ENCODE data around the gene TMCC1.
A peak's percentile ranks its signal among the peaks of the same experiment; 100 is the strongest.
"Not testable (repeated sequence)": the region's sequence is repeated elsewhere in the genome, so short reads cannot be mapped to it uniquely, and the experiment has no call there.

TMCC1 gene

GRCh38 chr3:129859272-129859671 is 34.2 kb downstream of the TMCC1 start:
- WGBS (ENCODE audit: insufficient coverage), result 94% methylated on average over 2 of the region's 4 CpGs
- Histone ChIP-seq H3K4me3 (ENCODE audit: control insufficient read depth in 1 of 7, extremely low read depth in 1 of 7, insufficient read depth in 4 of 7, low read depth in 2 of 7, low read length in 6 of 7) (no peak overlapping the region), H3K27ac (ENCODE audit: insufficient read depth in 1 of 2, low read depth in 1 of 2, low read length in 2 of 2, poor library complexity in 1 of 2, severe bottlenecking in 2 of 2) (no peak overlapping the region), H3K36me3 (ENCODE audit: control insufficient read depth in 4 of 4, insufficient read depth in 4 of 4, low read length in 3 of 4) (peaks cover 0 to 6% (median 2%) of the 10 kb centered on the region in 4 experiments), H3K9me3 (ENCODE audit: control extremely low read depth in 1 of 5, control insufficient read depth in 4 of 5, insufficient read depth in 2 of 5, low read depth in 1 of 5, low read length in 4 of 5) (no peaks in the 10 kb centered on the region), H3K4me1 (ENCODE audit: control extremely low read depth in 1 of 4, control insufficient read depth in 4 of 4, insufficient read depth in 4 of 4, low read length in 3 of 4) (peaks cover 0 to 5% (median 2%) of the 10 kb centered on the region in 4 experiments), H3K27me3 (replicated peaks in 2 of 5; ENCODE audit: control insufficient read depth in 4 of 5, insufficient read depth in 5 of 5, low read length in 4 of 5) (no peaks in the 10 kb centered on the region)
- CTCF ChIA-PET, result interaction anchor here (1.3 kb wide), 1 partner anchor 52 kb away, joined by 3 read pairs; no protein-coding TSS in a partner anchor
- no peak for DNase-seq
- POLR2A ChIA-PET, result interaction anchor here (0.6 kb wide), 1 partner anchor 186 kb away, joined by 3 read pairs; no protein-coding TSS in a partner anchor

GRCh38 chr3:129857899-129858298 is 35.6 kb downstream of the TMCC1 start:
- DNase-seq, result no peak
- H3K4me3 ChIP-seq (ENCODE audit: control insufficient read depth in 1 of 7, extremely low read depth in 1 of 7, insufficient read depth in 4 of 7, low read depth in 2 of 7, low read length in 6 of 7), result no peak overlapping the region
- CTCF ChIA-PET, result interaction anchor here (0.7 to 1.3 kb wide), 2 partner anchors 54 to 110 kb away, joined by 3 read pairs; no protein-coding TSS in a partner anchor
- POLR2A ChIA-PET, result no interaction called here
- peaks cover 0 to 5% (median 2%) of the 10 kb centered on the region in 4 experiments for H3K4me1 ChIP-seq (ENCODE audit: control extremely low read depth in 1 of 4, control insufficient read depth in 4 of 4, insufficient read depth in 4 of 4, low read length in 3 of 4)
- H3K27me3 ChIP-seq (replicated peaks in 2 of 5; ENCODE audit: control insufficient read depth in 4 of 5, insufficient read depth in 5 of 5, low read length in 4 of 5), result no peaks in the 10 kb centered on the region
- peaks cover 3 to 6% (median 4%) of the 10 kb centered on the region in 4 experiments for H3K36me3 ChIP-seq (ENCODE audit: control insufficient read depth in 4 of 4, insufficient read depth in 4 of 4, low read length in 3 of 4)
- WGBS (ENCODE audit: insufficient coverage), result 100% methylated on average over 1 of the region's 1 CpG
- no peaks in the 10 kb centered on the region for H3K9me3 ChIP-seq (ENCODE audit: control extremely low read depth in 1 of 5, control insufficient read depth in 4 of 5, insufficient read depth in 2 of 5, low read depth in 1 of 5, low read length in 4 of 5)
- no peak overlapping the region for H3K27ac ChIP-seq (ENCODE audit: insufficient read depth in 1 of 2, low read depth in 1 of 2, low read length in 2 of 2, poor library complexity in 1 of 2, severe bottlenecking in 2 of 2)

- DNase-seq; H3K9me3 ChIP-seq (ENCODE audit: control extremely low read depth in 1 of 5, control insufficient read depth in 4 of 5, insufficient read depth in 2 of 5, low read depth in 1 of 5, low read length in 4 of 5); H3K4me3 ChIP-seq (ENCODE audit: control insufficient read depth in 1 of 7, extremely low read depth in 1 of 7, insufficient read depth in 4 of 7, low read depth in 2 of 7, low read length in 6 of 7); H3K27ac ChIP-seq (ENCODE audit: insufficient read depth in 1 of 2, low read depth in 1 of 2, low read length in 2 of 2, poor library complexity in 1 of 2, severe bottlenecking in 2 of 2); H3K27me3 ChIP-seq (replicated peaks in 2 of 5; ENCODE audit: control insufficient read depth in 4 of 5, insufficient read depth in 5 of 5, low read length in 4 of 5); H3K4me1 ChIP-seq (ENCODE audit: control extremely low read depth in 1 of 4, control insufficient read depth in 4 of 4, insufficient read depth in 4 of 4, low read length in 3 of 4); POLR2A ChIA-PET; H3K36me3 ChIP-seq (ENCODE audit: control insufficient read depth in 4 of 4, insufficient read depth in 4 of 4, low read length in 3 of 4): not testable (repeated sequence)
- WGBS (ENCODE audit: insufficient coverage), result 90% methylated on average over 2 of the region's 5 CpGs
- CTCF ChIA-PET, result interaction anchor here (1.4 to 1.5 kb wide), 2 partner anchors 9 to 35 kb away, joined by 4 to 5 read pairs; no protein-coding TSS in a partner anchor
Observed at GRCh38 chr3:129856790-129857189, 36.7 kb downstream of the TMCC1 start.

- WGBS (ENCODE audit: insufficient coverage), result 96% methylated on average over 3 of the region's 5 CpGs
- Histone ChIP-seq H3K4me1 (ENCODE audit: control extremely low read depth in 1 of 4, control insufficient read depth in 4 of 4, insufficient read depth in 4 of 4, low read length in 3 of 4) (peaks cover 0 to 5% (median 2%) of the 10 kb centered on the region in 4 experiments), H3K9me3 (ENCODE audit: control extremely low read depth in 1 of 5, control insufficient read depth in 4 of 5, insufficient read depth in 2 of 5, low read depth in 1 of 5, low read length in 4 of 5) (peaks cover 0 to 3% (median 0%) of the 10 kb centered on the region in 5 experiments), H3K4me3 (ENCODE audit: control insufficient read depth in 1 of 7, extremely low read depth in 1 of 7, insufficient read depth in 4 of 7, low read depth in 2 of 7, low read length in 6 of 7) (no peak overlapping the region), H3K27me3 (replicated peaks in 2 of 5; ENCODE audit: control insufficient read depth in 4 of 5, insufficient read depth in 5 of 5, low read length in 4 of 5) (no peaks in the 10 kb centered on the region), H3K36me3 (ENCODE audit: control insufficient read depth in 4 of 4, insufficient read depth in 4 of 4, low read length in 3 of 4) (peaks cover 4 to 14% (median 9%) of the 10 kb centered on the region in 4 experiments), H3K27ac (ENCODE audit: insufficient read depth in 1 of 2, low read depth in 1 of 2, low read length in 2 of 2, poor library complexity in 1 of 2, severe bottlenecking in 2 of 2) (no peak overlapping the region)
- POLR2A ChIA-PET, result no interaction called here
- CTCF ChIA-PET, result interaction anchor here (1.4 to 1.8 kb wide), 3 partner anchors 10 to 36 kb away, joined by 4 to 5 read pairs (median 4); no protein-coding TSS in a partner anchor
- peak; percentile 16 to 64 (median 58) for DNase-seq
Observed at GRCh38 chr3:129855832-129856419, 37.6 kb downstream of the TMCC1 start.

GRCh38 chr3:129855170-129855831 is 38.2 kb downstream of the TMCC1 start:
- ChIA-PET POLR2A (no interaction called here), CTCF (interaction anchor here (0.7 to 1.8 kb wide), 4 partner anchors 10 to 36 kb away, joined by 3 to 5 read pairs (median 4); no protein-coding TSS in a partner anchor)
- H3K4me3 ChIP-seq (ENCODE audit: control insufficient read depth in 1 of 7, extremely low read depth in 1 of 7, insufficient read depth in 4 of 7, low read depth in 2 of 7, low read length in 6 of 7), result no peak overlapping the region
- peaks cover 0 to 3% (median 0%) of the 10 kb centered on the region in 5 experiments for H3K9me3 ChIP-seq (ENCODE audit: control extremely low read depth in 1 of 5, control insufficient read depth in 4 of 5, insufficient read depth in 2 of 5, low read depth in 1 of 5, low read length in 4 of 5)
- H3K36me3 ChIP-seq (ENCODE audit: control insufficient read depth in 4 of 4, insufficient read depth in 4 of 4, low read length in 3 of 4), result peaks cover 4 to 16% (median 8%) of the 10 kb centered on the region in 4 experiments
- WGBS (ENCODE audit: insufficient coverage), result 100% methylated on average over 1 of the region's 2 CpGs
- no peak overlapping the region for H3K27ac ChIP-seq (ENCODE audit: insufficient read depth in 1 of 2, low read depth in 1 of 2, low read length in 2 of 2, poor library complexity in 1 of 2, severe bottlenecking in 2 of 2)
- DNase-seq, result no peak
- H3K27me3 ChIP-seq (replicated peaks in 2 of 5; ENCODE audit: control insufficient read depth in 4 of 5, insufficient read depth in 5 of 5, low read length in 4 of 5), result no peaks in the 10 kb centered on the region
- peaks cover 0 to 5% (median 2%) of the 10 kb centered on the region in 4 experiments for H3K4me1 ChIP-seq (ENCODE audit: control extremely low read depth in 1 of 4, control insufficient read depth in 4 of 4, insufficient read depth in 4 of 4, low read length in 3 of 4)

GRCh38 chr3:129854460-129854859 is 39.1 kb downstream of the TMCC1 start:
- H3K4me3 ChIP-seq (ENCODE audit: control insufficient read depth in 1 of 7, extremely low read depth in 1 of 7, insufficient read depth in 4 of 7, low read depth in 2 of 7, low read length in 6 of 7), result no peak overlapping the region
- no peaks in the 10 kb centered on the region for H3K27me3 ChIP-seq (replicated peaks in 2 of 5; ENCODE audit: control insufficient read depth in 4 of 5, insufficient read depth in 5 of 5, low read length in 4 of 5)
- peaks cover 4 to 17% (median 8%) of the 10 kb centered on the region in 4 experiments for H3K36me3 ChIP-seq (ENCODE audit: control insufficient read depth in 4 of 4, insufficient read depth in 4 of 4, low read length in 3 of 4)
- peaks cover 0 to 5% (median 0%) of the 10 kb centered on the region in 5 experiments for H3K9me3 ChIP-seq (ENCODE audit: control extremely low read depth in 1 of 5, control insufficient read depth in 4 of 5, insufficient read depth in 2 of 5, low read depth in 1 of 5, low read length in 4 of 5)
- H3K27ac ChIP-seq (ENCODE audit: insufficient read depth in 1 of 2, low read depth in 1 of 2, low read length in 2 of 2, poor library complexity in 1 of 2, severe bottlenecking in 2 of 2), result no peak overlapping the region
- peaks cover 0 to 5% (median 2%) of the 10 kb centered on the region in 4 experiments for H3K4me1 ChIP-seq (ENCODE audit: control extremely low read depth in 1 of 4, control insufficient read depth in 4 of 4, insufficient read depth in 4 of 4, low read length in 3 of 4)
- DNase-seq, result no peak
- POLR2A ChIA-PET, result no interaction called here
- CTCF ChIA-PET, result interaction anchor here (1.8 kb wide), 1 partner anchor 17 kb away, joined by 4 read pairs; no protein-coding TSS in a partner anchor
- 91% methylated on average over 1 of the region's 1 CpG for WGBS (ENCODE audit: insufficient coverage)

- ChIA-PET POLR2A (interaction anchor here (0.5 kb wide), 1 partner anchor 138 kb away, joined by 4 read pairs; no protein-coding TSS in a partner anchor), CTCF (no interaction called here)
- Histone ChIP-seq H3K9me3 (ENCODE audit: control extremely low read depth in 1 of 5, control insufficient read depth in 4 of 5, insufficient read depth in 2 of 5, low read depth in 1 of 5, low read length in 4 of 5) (peaks cover 0 to 8% (median 3%) of the 10 kb centered on the region in 5 experiments), H3K27ac (ENCODE audit: insufficient read depth in 1 of 2, low read depth in 1 of 2, low read length in 2 of 2, poor library complexity in 1 of 2, severe bottlenecking in 2 of 2) (no peak overlapping the region), H3K27me3 (replicated peaks in 2 of 5; ENCODE audit: control insufficient read depth in 4 of 5, insufficient read depth in 5 of 5, low read length in 4 of 5) (no peaks in the 10 kb centered on the region), H3K4me1 (ENCODE audit: control extremely low read depth in 1 of 4, control insufficient read depth in 4 of 4, insufficient read depth in 4 of 4, low read length in 3 of 4) (no peaks in the 10 kb centered on the region), H3K4me3 (ENCODE audit: control insufficient read depth in 1 of 7, extremely low read depth in 1 of 7, insufficient read depth in 4 of 7, low read depth in 2 of 7, low read length in 6 of 7) (no peak overlapping the region), H3K36me3 (ENCODE audit: control insufficient read depth in 4 of 4, insufficient read depth in 4 of 4, low read length in 3 of 4) (peaks cover 2 to 9% (median 5%) of the 10 kb centered on the region in 4 experiments)
- no peak for DNase-seq
- no CpG with 5 or more reads among the region's 2 CpGs for WGBS (ENCODE audit: insufficient coverage)
Observed at GRCh38 chr3:129845956-129846355, 47.6 kb downstream of the TMCC1 start.
